H1 (cell line): ENCODE results near the gene EFCAB10. TPM values are rescaled to one million over a fixed set of nuclear protein-coding genes. Genes with fewer than 3 reads are reported as not detected.

Source experiments
- CTCF ChIA-PET: fragments of 300-600 bp; sonication (Branson Sonifier 250); formaldehyde crosslinking; loops from one replicate; lab custom pipeline; 2021; ENCODE audit not compliant: partially characterized antibody; lab: Charles Lee
- POLR2A ChIA-PET: fragments of 300-600 bp; sonication (Branson Sonifier 250); formaldehyde crosslinking; loops from one replicate; lab custom pipeline; 2021; ENCODE audit warnings: inconsistent platforms; ENCODE audit not compliant: partially characterized antibody; lab: Charles Lee
- DNase-seq, 2 experiments: peaks; one replicate each; pipeline versions ENCODE4 v3.0.0 to v3.0.0-alpha.2; 2010 to 2022; ENCODE audit warnings: low spot score in 2 of 2, low read depth in 1 of 2, mixed read lengths in 1 of 2
- FAIRE-seq: peaks from 2 replicates; lab custom pipeline; 2011; peaks lifted over from hg19 to GRCh38; lab: Jason Lieb, UNC
- H2AFZ ChIP-seq: 2 replicates; pipeline ENCODE4 v1.8.1; 2012; ENCODE audit warnings: low read length, inconsistent platforms
- H2AK5ac ChIP-seq: 2 replicates; pipeline ENCODE4 v1.6.1; 2013; ENCODE audit warnings: low read depth, low read length
- H2BK120ac ChIP-seq: replicated peaks from 2 replicates; pipeline ENCODE3; 2013; ENCODE audit warnings: low read depth, low read length, inconsistent platforms
- H2BK12ac ChIP-seq: 2 replicates; pipeline ENCODE4 v1.6.1; 2013; ENCODE audit warnings: low read depth, low read length
- H2BK15ac ChIP-seq: 2 replicates; pipeline ENCODE4 v1.6.1; 2013; ENCODE audit warnings: low read length
- H2BK20ac ChIP-seq: 2 replicates; pipeline ENCODE4 v1.6.1; 2013; ENCODE audit warnings: low read length
- H2BK5ac ChIP-seq: 2 replicates; pipeline ENCODE4 v1.6.1; 2013; ENCODE audit warnings: low read depth, low read length
- H3K14ac ChIP-seq: 2 replicates; pipeline ENCODE4 v1.6.1; 2013; ENCODE audit warnings: inconsistent platforms; ENCODE audit not compliant: insufficient read length
- H3K18ac ChIP-seq: 2 replicates; pipeline ENCODE4 v1.6.1; 2013; ENCODE audit warnings: low read length; ENCODE audit errors: extremely low read depth
- H3K23ac ChIP-seq: 2 replicates; pipeline ENCODE4 v1.6.1; 2013; ENCODE audit warnings: inconsistent platforms; ENCODE audit not compliant: insufficient read length
- H3K23me2 ChIP-seq: 2 replicates; pipeline ENCODE4 v1.6.1; 2013; ENCODE audit warnings: low read depth, low read length
- H3K27ac ChIP-seq: 2 replicates; pipeline ENCODE4 v1.6.1; 2011; ENCODE audit warnings: low read depth, low read length, inconsistent platforms
- H3K27me3 ChIP-seq, 4 experiments: replicated peaks in 1 of 4; 1 replicate in 1 of 4; 2 replicates in 3 of 4; pipeline versions ENCODE4 v1.6.1 to v1.8.1; 2011 to 2013; ENCODE audit warnings: low read length in 3 of 4, mild to moderate bottlenecking in 3 of 4, inconsistent platforms in 2 of 4, mixed read lengths in 2 of 4, moderate library complexity in 1 of 4; ENCODE audit not compliant: control insufficient read depth in 3 of 4, insufficient read depth in 3 of 4; ENCODE audit errors: extremely low read depth in 1 of 4
- H3K36me3 ChIP-seq, 4 experiments: 2 replicates each; pipeline versions ENCODE4 v1.6.1 to v1.8.1; 2011 to 2013; ENCODE audit warnings: mild to moderate bottlenecking in 4 of 4, low read length in 3 of 4, moderate library complexity in 2 of 4, control low read depth in 1 of 4, inconsistent platforms in 1 of 4; ENCODE audit not compliant: insufficient read depth in 4 of 4, control insufficient read depth in 2 of 4
- H3K4ac ChIP-seq: replicated peaks from 2 replicates; pipeline ENCODE3; 2013; ENCODE audit warnings: low read length, low read depth, mixed read lengths, inconsistent platforms; ENCODE audit not compliant: insufficient read length
- H3K4me1 ChIP-seq, 4 experiments: replicated peaks in 1 of 4; 1 replicate in 1 of 4; 2 replicates in 3 of 4; pipeline versions ENCODE4 v1.6.1 to v1.8.1; 2011 to 2013; ENCODE audit warnings: low read length in 3 of 4, inconsistent platforms in 2 of 4, mixed read lengths in 1 of 4; ENCODE audit not compliant: insufficient read depth in 4 of 4, control insufficient read depth in 3 of 4
- H3K4me2 ChIP-seq, 2 experiments: 2 replicates each; pipeline versions ENCODE4 v1.6.1 to v1.8.1; 2011 to 2013; ENCODE audit warnings: low read depth in 2 of 2, low read length in 2 of 2, control low read depth in 1 of 2, inconsistent platforms in 1 of 2, mild to moderate bottlenecking in 1 of 2; ENCODE audit not compliant: insufficient read depth in 1 of 2
- H3K4me3 ChIP-seq, 4 experiments: fragments of 200-600, 300-600 bp in 1 of 4; sonication (generic), shearing (Covaris generic), sonication (Bioruptor Twin) in 1 of 4; 2 replicates each; pipeline versions ENCODE4 v1.5.1 to v1.8.1; 2011 to 2016; ENCODE audit warnings: low read length in 4 of 4, low read depth in 3 of 4, control low read depth in 2 of 4, inconsistent platforms in 2 of 4, mild to moderate bottlenecking in 2 of 4, mixed read lengths in 1 of 4, moderate library complexity in 1 of 4; ENCODE audit not compliant: insufficient read depth in 2 of 4; ENCODE audit errors: extremely low read depth in 1 of 4
- H3K56ac ChIP-seq: replicated peaks from 2 replicates; pipeline ENCODE3; 2013; ENCODE audit warnings: low read depth, mild to moderate bottlenecking, mixed read lengths, low read length, inconsistent platforms; ENCODE audit not compliant: insufficient read length
- H3K79me1 ChIP-seq: 2 replicates; pipeline ENCODE4 v1.6.1; 2013; ENCODE audit warnings: low read depth, low read length, control low read depth
- H3K79me2 ChIP-seq, 2 experiments: 2 replicates each; pipeline versions ENCODE4 v1.6.1 to v1.8.1; 2012 to 2013; ENCODE audit warnings: low read length in 2 of 2, mild to moderate bottlenecking in 2 of 2, inconsistent platforms in 1 of 2; ENCODE audit not compliant: insufficient read depth in 2 of 2, control insufficient read depth in 1 of 2
- H3K9ac ChIP-seq, 4 experiments: replicated peaks in 1 of 4; 1 replicate in 1 of 4; 2 replicates in 3 of 4; pipeline versions ENCODE4 v1.6.1 to v1.8.1; 2011 to 2013; ENCODE audit warnings: low read depth in 3 of 4, low read length in 3 of 4, control low read depth in 2 of 4, mild to moderate bottlenecking in 2 of 4, moderate library complexity in 2 of 4, inconsistent platforms in 1 of 4; ENCODE audit errors: extremely low read depth in 1 of 4
- H3K9me3 ChIP-seq, 2 experiments: 2 replicates each; pipeline versions ENCODE4 v1.6.1 to v1.8.1; 2012 to 2013; ENCODE audit warnings: mild to moderate bottlenecking in 2 of 2, moderate library complexity in 2 of 2, control low read depth in 1 of 2, inconsistent platforms in 1 of 2, low read depth in 1 of 2, low read length in 1 of 2, mixed read lengths in 1 of 2; ENCODE audit not compliant: insufficient read depth in 2 of 2
- H4K20me1 ChIP-seq, 2 experiments: replicated peaks in 1 of 2; 2 replicates each; pipeline versions ENCODE3 to v1.8.1; 2011 to 2013; ENCODE audit warnings: inconsistent platforms in 2 of 2, low read length in 2 of 2, mild to moderate bottlenecking in 1 of 2; ENCODE audit not compliant: insufficient read depth in 2 of 2, control insufficient read depth in 1 of 2
- H4K5ac ChIP-seq: 2 replicates; pipeline ENCODE4 v1.6.1; 2013; ENCODE audit warnings: low read length, low read depth, mixed read lengths, inconsistent platforms; ENCODE audit not compliant: insufficient read length
- H4K8ac ChIP-seq: 2 replicates; pipeline ENCODE4 v1.8.0; 2013; ENCODE audit warnings: mild to moderate bottlenecking, moderate library complexity, low read length, inconsistent platforms; ENCODE audit not compliant: insufficient read depth; ENCODE audit errors: extremely low read depth
- H4K91ac ChIP-seq: replicated peaks from 2 replicates; pipeline ENCODE3; 2013; ENCODE audit warnings: low read length, mixed read lengths, inconsistent platforms; ENCODE audit not compliant: insufficient read length
- ASH2L ChIP-seq: fragments of 200-600, 300-600 bp; sonication (generic); IDR thresholded peaks from one replicate; pipeline ENCODE4 v1.7.1; 2017; ENCODE audit warnings: low read length
- KDM5A ChIP-seq: fragments of 200-600 bp; IDR thresholded peaks from 2 replicates; pipeline ENCODE4 v1.7.1; 2012; ENCODE audit warnings: mild to moderate bottlenecking, low read length, inconsistent platforms, mixed read lengths
- WGBS, 2 experiments: shearing (Covaris generic) in 1 of 2; methylation state at CpG; one replicate each; pipeline versions ENCODE4 v1.1.6 to v1.1.7; 2013 to 2015; ENCODE audit warnings: low lambda C conversion rate in 2 of 2, mixed read lengths in 2 of 2, inconsistent platforms in 1 of 2, low coverage in 1 of 2, missing lambda C conversion rate in 1 of 2; ENCODE audit not compliant: insufficient replicate concordance in 2 of 2, insufficient coverage in 1 of 2, insufficient read length in 1 of 2; ENCODE audit errors: extremely low coverage in 1 of 2, missing lambda C conversion rate in 1 of 2; 5-methylcytosine and 5-hydroxymethylcytosine counted together
- polyA plus RNA-seq, 7 experiments: library from polyadenylated mRNA; depleted of rRNA in 3 of 7; stranded (reverse) in 5 of 7; unstranded in 2 of 7; fragments of >200 nt in 5 of 7; fragments of 200-250 nt in 2 of 7; gene quantifications; 1 replicate in 5 of 7; 2 replicates in 1 of 7; 4 replicates in 1 of 7; pipeline versions ENCODE4 v1.2.1 to v1.2.3, GENCODE V29; 2011 to 2013; ENCODE audit warnings: missing spikeins in 2 of 7, mixed read lengths in 2 of 7
- total RNA-seq: library from RNA; stranded (reverse); fragmentation: NEBNext Ultra II Directional; extraction: Animal tissue kit (Norgen Biotek cat#: 25700); gene quantifications from 2 replicates; pipeline ENCODE4 v1.2.1, GENCODE V29; 2021
- TF ChIP-seq, protein P1 (sequence below): IDR thresholded peaks from 2 replicates; pipeline ENCODE4 v1.6.1; 2011; ENCODE audit warnings: low read depth, mild to moderate bottlenecking, low read length; ENCODE audit not compliant: insufficient read depth

Gene EFCAB10
- total and polyA plus RNA-seq, 2 of the 8 experiments (the other 6 are each of a cell fraction or from before 2014, with no cell fraction given): 0.80 to 3.1 TPM

DNA sequence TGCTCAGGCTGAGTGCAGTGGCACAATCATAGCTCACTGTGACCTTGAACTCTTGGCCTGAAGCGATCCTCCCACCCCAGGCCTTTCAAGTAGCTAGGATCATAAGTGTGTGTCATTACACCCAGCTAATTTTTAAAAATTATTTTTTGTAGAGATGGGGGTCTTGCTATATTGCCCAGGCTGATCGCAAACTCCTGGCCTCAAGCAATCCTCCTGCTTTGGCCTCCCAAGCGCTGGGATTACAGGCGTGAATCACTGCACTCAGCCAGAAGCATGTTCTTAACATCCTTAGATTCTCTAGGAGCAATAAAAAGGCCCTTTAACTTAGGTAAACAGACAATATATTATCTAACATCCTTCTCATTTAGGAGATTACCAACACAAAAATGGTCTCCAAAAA lies 38.3 kb upstream of the EFCAB10 start:
- no peak overlapping the region for H4K91ac ChIP-seq
- no peak overlapping the region for H3K18ac ChIP-seq
- no peak overlapping the region for H2AK5ac ChIP-seq
- no peak overlapping the region for H2BK5ac ChIP-seq
- no peak overlapping the region for H3K4me2 ChIP-seq
- H3K14ac ChIP-seq: no peak overlapping the region
- ChIA-PET CTCF (interaction anchor here (0.8 to 1.5 kb wide), 4 partner anchors 12 to 30 kb away, joined by 3 to 4 read pairs (median 3); no protein-coding TSS in a partner anchor), POLR2A (interaction anchor here (2.0 to 12.8 kb wide), 2 partner anchors 10 to 19 kb away, joined by 5 to 57 read pairs; no protein-coding TSS in a partner anchor)
- H3K79me1 ChIP-seq: peaks cover 4% of the 10 kb centered on the region; the same call in 1 of the 2 replicates
- no peak overlapping the region for H2BK15ac ChIP-seq
- no peak overlapping the region for H3K27ac ChIP-seq
- no peaks in the 10 kb centered on the region for H3K23me2 ChIP-seq
- WGBS, 2 experiments: 98% methylated on average over 4 of the region's 4 CpGs; no CpG with 5 or more reads in 1 of the 2 experiments
- H3K23ac ChIP-seq: no peak overlapping the region
- no peak for FAIRE-seq
- no peak overlapping the region for H3K9ac ChIP-seq
- no peak overlapping the region for H2BK12ac ChIP-seq
- no peaks in the 10 kb centered on the region for H3K9me3 ChIP-seq
- peaks cover 2 to 7% of the 10 kb centered on the region in 2 experiments for H4K20me1 ChIP-seq
- H2BK20ac ChIP-seq: no peak overlapping the region
- H3K4ac ChIP-seq: no peak overlapping the region
- no peaks in the 10 kb centered on the region for H3K4me1 ChIP-seq
- H3K56ac ChIP-seq: no peak overlapping the region
- no peaks in the 10 kb centered on the region for H3K27me3 ChIP-seq
- H2AFZ ChIP-seq: no peak overlapping the region
- H3K4me3 ChIP-seq: no peak overlapping the region
- no peak overlapping the region for H2BK120ac ChIP-seq
- H4K8ac ChIP-seq: no peak overlapping the region
- H3K36me3 ChIP-seq: peaks cover 8 to 57% (median 30%) of the 10 kb centered on the region in 4 experiments; a peak in 7 of 8 replicates
- no peak for DNase-seq
- H4K5ac ChIP-seq: no peak overlapping the region
- peaks cover 0 to 28% of the 10 kb centered on the region in 2 experiments; a peak in 3 of 4 replicates for H3K79me2 ChIP-seq
- TF ChIP-seq, protein P1, sequence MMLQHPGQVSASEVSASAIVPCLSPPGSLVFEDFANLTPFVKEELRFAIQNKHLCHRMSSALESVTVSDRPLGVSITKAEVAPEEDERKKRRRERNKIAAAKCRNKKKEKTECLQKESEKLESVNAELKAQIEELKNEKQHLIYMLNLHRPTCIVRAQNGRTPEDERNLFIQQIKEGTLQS: no peak
- TF ChIP-seq ASH2L (no peak), KDM5A (no peak)
